ENCODE data around the gene HDAC8. TPM values are rescaled to one million over a fixed set of nuclear protein-coding genes. Genes with fewer than 3 reads are reported as not detected.

Gene HDAC8
- total RNA-seq, 1 experiment from 2014 or later: 21.4 TPM

DNA sequence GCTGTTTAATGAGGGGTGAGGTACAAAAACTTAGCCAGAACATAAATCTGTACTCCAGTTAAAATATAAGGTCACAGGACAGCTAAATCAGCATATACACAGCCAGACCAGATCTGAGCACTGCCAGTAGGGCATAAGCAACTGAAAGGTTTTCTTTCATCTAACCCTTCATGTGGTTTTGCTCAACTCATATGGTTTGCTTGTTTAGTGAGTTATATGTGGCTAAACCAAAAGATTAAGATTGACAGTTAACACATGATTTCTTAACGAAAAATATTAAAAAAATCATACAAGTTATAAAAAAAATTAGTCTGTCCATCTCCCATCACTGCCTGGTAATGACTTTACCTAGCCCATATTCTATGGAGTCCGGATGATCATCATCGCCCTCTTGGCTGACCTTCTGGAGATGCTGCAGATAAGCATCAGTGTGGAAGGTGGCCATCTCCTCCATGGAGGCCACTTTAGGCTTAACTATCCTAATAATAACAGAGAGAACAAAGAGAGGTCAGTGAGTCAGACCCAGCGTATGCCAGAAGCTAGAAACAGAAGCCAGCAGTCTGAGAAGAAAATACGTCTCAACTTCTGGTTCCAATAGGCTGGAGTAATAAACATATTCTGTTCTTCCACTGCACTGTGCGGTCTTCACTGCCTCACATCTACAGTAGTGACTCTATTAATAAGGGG is 4.1 kb downstream of the HDAC8 start:
- H3K27me3 ChIP-seq (ENCODE audit: insufficient read depth, low read length): no peaks in the 10 kb centered on the region
- peaks cover 27% of the 10 kb centered on the region for H3K9me3 ChIP-seq (ENCODE audit: control insufficient read depth, low read depth, low read length)
- H3K14ac ChIP-seq (ENCODE audit: insufficient read depth, low read length): no peak overlapping the region
- H3K27ac Mint-ChIP-seq: no peak overlapping the region
- H4K5ac ChIP-seq (ENCODE audit: insufficient read length, low read depth, low read length): no peak overlapping the region
- no peak overlapping the region for H3K4ac ChIP-seq (ENCODE audit: low read depth, low read length)
- peaks cover 4% of the 10 kb centered on the region for H3K23me2 ChIP-seq (ENCODE audit: insufficient read length, low read depth, low read length, poor library complexity, severe bottlenecking)
- no peak overlapping the region for H2BK5ac ChIP-seq (ENCODE audit: insufficient read length, low read length)
- no peak for DNase-seq
- peaks cover 22 to 56% (median 52%) of the 10 kb centered on the region in 3 experiments for H3K36me3 Mint-ChIP-seq (ENCODE audit: insufficient read depth in 1 of 3, low read depth in 3 of 3)
- no peak overlapping the region for H2BK12ac ChIP-seq (ENCODE audit: insufficient read length, low read depth, low read length)
- no peaks in the 10 kb centered on the region for H3K27me3 Mint-ChIP-seq (ENCODE audit: low read depth)
- no CpG with 5 or more reads among the region's 6 CpGs for WGBS (ENCODE audit: extremely low coverage, insufficient read length, low lambda C conversion rate)
- H3K23ac ChIP-seq (ENCODE audit: insufficient read length, low read depth, low read length): no peak overlapping the region
- no peaks in the 10 kb centered on the region for H3K79me2 ChIP-seq (ENCODE audit: insufficient read depth, low read length)
- H3T11ph ChIP-seq (ENCODE audit: low read length): no peak overlapping the region
- no peak overlapping the region for H3K56ac ChIP-seq (ENCODE audit: insufficient read length, low read depth, low read length)
- no peaks in the 10 kb centered on the region for H4K20me1 ChIP-seq (ENCODE audit: control insufficient read depth, insufficient read depth, insufficient read length)
- TF ChIP-seq, protein P1, sequence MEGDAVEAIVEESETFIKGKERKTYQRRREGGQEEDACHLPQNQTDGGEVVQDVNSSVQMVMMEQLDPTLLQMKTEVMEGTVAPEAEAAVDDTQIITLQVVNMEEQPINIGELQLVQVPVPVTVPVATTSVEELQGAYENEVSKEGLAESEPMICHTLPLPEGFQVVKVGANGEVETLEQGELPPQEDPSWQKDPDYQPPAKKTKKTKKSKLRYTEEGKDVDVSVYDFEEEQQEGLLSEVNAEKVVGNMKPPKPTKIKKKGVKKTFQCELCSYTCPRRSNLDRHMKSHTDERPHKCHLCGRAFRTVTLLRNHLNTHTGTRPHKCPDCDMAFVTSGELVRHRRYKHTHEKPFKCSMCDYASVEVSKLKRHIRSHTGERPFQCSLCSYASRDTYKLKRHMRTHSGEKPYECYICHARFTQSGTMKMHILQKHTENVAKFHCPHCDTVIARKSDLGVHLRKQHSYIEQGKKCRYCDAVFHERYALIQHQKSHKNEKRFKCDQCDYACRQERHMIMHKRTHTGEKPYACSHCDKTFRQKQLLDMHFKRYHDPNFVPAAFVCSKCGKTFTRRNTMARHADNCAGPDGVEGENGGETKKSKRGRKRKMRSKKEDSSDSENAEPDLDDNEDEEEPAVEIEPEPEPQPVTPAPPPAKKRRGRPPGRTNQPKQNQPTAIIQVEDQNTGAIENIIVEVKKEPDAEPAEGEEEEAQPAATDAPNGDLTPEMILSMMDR (conservative IDR thresholded peaks at IDR 0.05): no peak
- no peaks in the 10 kb centered on the region; a peak in 1 of 4 replicates for H3K4me1 Mint-ChIP-seq
- H3K18ac ChIP-seq (ENCODE audit: insufficient read length, low read depth, low read length): no peak overlapping the region
- no peak overlapping the region for H3K4me3 Mint-ChIP-seq
- H2BK20ac ChIP-seq (ENCODE audit: low read depth, low read length, poor library complexity, severe bottlenecking): no peak overlapping the region
- no peaks in the 10 kb centered on the region for H3K4me1 ChIP-seq (ENCODE audit: insufficient read depth, low read length)
- H2AK5ac ChIP-seq (ENCODE audit: insufficient read length, low read length): no peak overlapping the region
- H3K9ac ChIP-seq (ENCODE audit: extremely low read depth, insufficient read length, low read length): no peak overlapping the region
- H4K8ac ChIP-seq (replicated peaks; ENCODE audit: insufficient read length, low read depth, low read length): no peak overlapping the region
- H2BK15ac ChIP-seq (ENCODE audit: low read depth, low read length): no peak overlapping the region
- no peak overlapping the region for H3K4me2 ChIP-seq (ENCODE audit: insufficient read depth, insufficient read length, low read length)
- no peak overlapping the region for H4K91ac ChIP-seq (ENCODE audit: insufficient read length, low read depth, low read length)
- H2BK120ac ChIP-seq (ENCODE audit: low read depth, low read length, poor library complexity, severe bottlenecking): no peak overlapping the region
- no peak overlapping the region for H2AFZ ChIP-seq (ENCODE audit: low read length)
- peaks cover 64 to 71% of the 10 kb centered on the region in 2 experiments for H3K9me3 Mint-ChIP-seq
- H3K79me1 ChIP-seq (ENCODE audit: insufficient read depth, low read depth, low read length, poor library complexity, severe bottlenecking): no peaks in the 10 kb centered on the region
- H3K27ac ChIP-seq (ENCODE audit: insufficient read length, low read depth, low read length): no peak overlapping the region
